SU-DHL-6 (cell line): ENCODE data around the gene ZNF680.

Experiments
- H2AFZ ChIP-seq: fragments of 200-600 bp; sonication (generic); 2 replicates; pipeline ENCODE4 v1.6.1; 2014; ENCODE audit warnings: low read depth, mild to moderate bottlenecking, moderate library complexity, mixed read lengths, antibody characterized with exemption, low read length; ENCODE audit not compliant: severe bottlenecking
- H3F3A ChIP-seq: fragments of 200-600 bp; shearing (Covaris generic); 2 replicates; pipeline ENCODE4 v1.6.0; 2016; ENCODE audit warnings: antibody characterized with exemption, mild to moderate bottlenecking; ENCODE audit not compliant: insufficient read depth
- H3K27ac ChIP-seq: fragments of 200-600 bp; sonication (generic); 2 replicates; pipeline ENCODE4 v1.5.1; 2016; ENCODE audit warnings: low read depth, mild to moderate bottlenecking, low read length, moderate library complexity, mixed read lengths
- H3K27me3 ChIP-seq: fragments of 200-600 bp; sonication (generic), shearing (Covaris generic); 2 replicates; pipeline ENCODE4 v1.6.0; 2014; ENCODE audit warnings: mild to moderate bottlenecking, low read length
- H3K36me3 ChIP-seq: fragments of 200-600 bp; sonication (generic); 2 replicates; pipeline ENCODE4 v1.6.1; 2014; ENCODE audit warnings: mild to moderate bottlenecking, low read length, mixed read lengths
- H3K4me2 ChIP-seq: fragments of 300-600, 200-600 bp; shearing (Covaris generic), sonication (generic); 2 replicates; pipeline ENCODE4 v1.6.0; 2014; ENCODE audit warnings: low read length, low read depth, mild to moderate bottlenecking; ENCODE audit not compliant: poor library complexity, severe bottlenecking
- H3K4me3 ChIP-seq: fragments of 200-600 bp; sonication (generic); 2 replicates; pipeline ENCODE4 v1.5.1; 2014; ENCODE audit warnings: antibody characterized with exemption, low read length, mild to moderate bottlenecking, mixed read lengths; ENCODE audit not compliant: insufficient read depth, poor library complexity, severe bottlenecking
- H3K79me2 ChIP-seq: fragments of 200-600 bp; sonication (generic); 2 replicates; pipeline ENCODE4 v1.6.1; 2014; ENCODE audit warnings: mild to moderate bottlenecking, low read length, moderate library complexity; ENCODE audit not compliant: insufficient read depth
- H3K9ac ChIP-seq: fragments of 200-600 bp; sonication (generic); 2 replicates; pipeline ENCODE4 v1.7.0; 2014; ENCODE audit warnings: mild to moderate bottlenecking, low read length
- H3K9me2 ChIP-seq: fragments of 200-600 bp; sonication (generic); replicated peaks from 2 replicates; pipeline ENCODE4 v1.6.1; 2014; ENCODE audit warnings: low read length; ENCODE audit not compliant: insufficient read depth
- H3K9me3 ChIP-seq: fragments of 200-600 bp; sonication (generic); 2 replicates; pipeline ENCODE4 v1.6.1; 2014; ENCODE audit warnings: low read length, mixed read lengths; ENCODE audit not compliant: insufficient read depth
- H4K20me1 ChIP-seq: fragments of 200-600 bp; sonication (generic); 2 replicates; pipeline ENCODE4 v1.6.1; 2014; ENCODE audit warnings: low read depth, mild to moderate bottlenecking, antibody characterized with exemption, low read length, moderate library complexity, mixed read lengths
- EZH2phosphoT487 ChIP-seq: fragments of 200-600 bp; sonication (generic), shearing (Covaris generic); conservative IDR thresholded peaks from 2 replicates; pipeline ENCODE4 v1.6.1; 2018; ENCODE audit warnings: mild to moderate bottlenecking, antibody characterized with exemption, low read length, moderate library complexity, mixed read lengths
- TF ChIP-seq, protein P1 (sequence below): fragments of 200-600 bp; sonication (generic); IDR thresholded peaks from one replicate; pipeline ENCODE4 v1.5.1; 2017; ENCODE audit warnings: antibody characterized with exemption, mild to moderate bottlenecking, low read length, moderate library complexity; ENCODE audit not compliant: insufficient read depth, poor library complexity, severe bottlenecking

Gene ZNF680

DNA sequence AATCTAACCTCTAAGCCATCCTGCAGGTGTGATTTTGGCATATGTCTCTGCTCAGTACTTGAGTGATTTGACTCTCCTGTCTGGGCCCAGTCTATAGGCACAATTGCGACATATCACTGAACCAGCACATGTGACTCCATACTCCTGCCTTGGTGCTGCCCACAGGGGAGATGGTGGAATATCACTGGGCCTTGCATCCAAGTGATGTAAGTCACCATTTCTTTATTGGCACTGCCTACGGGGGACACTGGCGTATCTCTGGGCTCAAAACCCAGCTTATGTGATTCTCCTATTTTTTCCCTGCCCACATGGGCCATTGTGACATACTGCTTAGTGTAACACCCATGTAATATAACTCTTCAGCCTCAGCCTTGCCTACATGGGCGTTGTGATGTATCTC is 48.1 kb upstream of the ZNF680 start:
- Histone ChIP-seq H3K9me2 (no peaks in the 10 kb centered on the region), H4K20me1 (no peaks in the 10 kb centered on the region), H3F3A (no peaks in the 10 kb centered on the region), H3K79me2 (no peaks in the 10 kb centered on the region), H3K36me3 (no peaks in the 10 kb centered on the region), H3K27ac (no peak overlapping the region), H2AFZ (no peak overlapping the region), H3K9me3 (no peaks in the 10 kb centered on the region), H3K9ac (no peak overlapping the region), H3K27me3 (no peaks in the 10 kb centered on the region), H3K4me2 (no peak overlapping the region), H3K4me3 (no peak overlapping the region)
- TF ChIP-seq, protein P1, sequence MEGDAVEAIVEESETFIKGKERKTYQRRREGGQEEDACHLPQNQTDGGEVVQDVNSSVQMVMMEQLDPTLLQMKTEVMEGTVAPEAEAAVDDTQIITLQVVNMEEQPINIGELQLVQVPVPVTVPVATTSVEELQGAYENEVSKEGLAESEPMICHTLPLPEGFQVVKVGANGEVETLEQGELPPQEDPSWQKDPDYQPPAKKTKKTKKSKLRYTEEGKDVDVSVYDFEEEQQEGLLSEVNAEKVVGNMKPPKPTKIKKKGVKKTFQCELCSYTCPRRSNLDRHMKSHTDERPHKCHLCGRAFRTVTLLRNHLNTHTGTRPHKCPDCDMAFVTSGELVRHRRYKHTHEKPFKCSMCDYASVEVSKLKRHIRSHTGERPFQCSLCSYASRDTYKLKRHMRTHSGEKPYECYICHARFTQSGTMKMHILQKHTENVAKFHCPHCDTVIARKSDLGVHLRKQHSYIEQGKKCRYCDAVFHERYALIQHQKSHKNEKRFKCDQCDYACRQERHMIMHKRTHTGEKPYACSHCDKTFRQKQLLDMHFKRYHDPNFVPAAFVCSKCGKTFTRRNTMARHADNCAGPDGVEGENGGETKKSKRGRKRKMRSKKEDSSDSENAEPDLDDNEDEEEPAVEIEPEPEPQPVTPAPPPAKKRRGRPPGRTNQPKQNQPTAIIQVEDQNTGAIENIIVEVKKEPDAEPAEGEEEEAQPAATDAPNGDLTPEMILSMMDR, result no peak
- TF ChIP-seq EZH2phosphoT487, result no peak

DNA sequence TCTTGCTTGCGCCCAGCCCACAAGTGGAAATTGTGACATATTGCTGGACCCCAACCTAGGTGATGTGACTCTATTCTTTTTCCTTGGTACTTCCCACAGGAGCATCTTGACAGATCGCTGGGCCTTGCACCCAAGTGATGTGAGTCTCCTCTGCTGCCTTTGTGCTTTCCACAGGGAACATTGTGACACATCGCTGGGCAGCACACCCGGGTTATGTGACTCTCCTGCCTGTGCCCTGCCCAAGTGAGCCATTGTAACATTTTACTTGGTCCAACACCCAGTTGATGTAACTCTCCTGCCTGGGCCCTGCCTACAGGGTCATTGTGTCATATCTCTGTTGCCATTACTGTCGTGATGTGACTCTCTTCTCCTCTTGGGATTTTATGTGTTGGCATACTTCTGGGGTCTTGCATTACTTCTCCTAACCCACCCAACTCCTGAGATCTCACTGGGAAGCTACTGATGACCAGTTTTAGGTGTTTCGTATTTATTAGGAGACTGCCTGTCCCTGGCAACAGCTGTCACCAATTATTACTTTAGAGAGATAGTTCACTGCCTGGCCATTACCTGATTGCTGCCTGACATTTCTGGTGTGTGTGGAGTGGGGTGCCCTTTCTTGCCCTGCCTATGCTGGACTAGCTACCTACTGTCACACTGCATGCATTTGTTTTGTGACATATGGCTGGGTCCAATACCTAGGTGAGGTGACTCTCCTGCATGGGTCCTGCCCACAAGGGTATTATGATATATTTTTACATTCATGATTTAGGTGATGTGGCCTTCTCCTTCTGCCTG is 45.4 kb upstream of the ZNF680 start:
- Histone ChIP-seq H3F3A (no peaks in the 10 kb centered on the region), H2AFZ (no peak overlapping the region), H3K4me3 (no peak overlapping the region), H3K9me2 (no peaks in the 10 kb centered on the region), H3K27me3 (no peaks in the 10 kb centered on the region), H3K79me2 (no peaks in the 10 kb centered on the region), H3K9ac (no peak overlapping the region), H3K9me3 (no peaks in the 10 kb centered on the region), H3K36me3 (no peaks in the 10 kb centered on the region), H4K20me1 (no peaks in the 10 kb centered on the region), H3K27ac (no peak overlapping the region), H3K4me2 (no peak overlapping the region)
- TF ChIP-seq EZH2phosphoT487, result no peak
- TF ChIP-seq, protein P1, result no peak

DNA sequence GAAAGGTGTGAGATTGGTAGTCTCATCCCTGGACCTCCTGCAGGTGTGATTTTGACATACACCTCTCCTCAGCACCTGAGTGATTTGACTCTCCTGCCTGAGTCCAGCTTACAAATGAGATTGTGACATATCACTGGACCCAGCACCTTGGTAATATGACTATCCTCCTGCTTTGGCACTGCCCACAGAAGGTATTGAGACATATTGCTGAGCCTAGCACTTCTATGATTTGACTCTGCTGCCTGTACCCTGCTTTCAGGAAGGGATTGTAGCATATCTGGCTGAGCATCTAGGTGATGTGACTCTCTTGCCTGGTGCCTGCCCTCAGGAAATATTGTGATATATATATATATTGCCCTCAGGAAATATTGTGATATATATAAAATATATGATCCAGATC is 43.5 kb upstream of the ZNF680 start:
- Histone ChIP-seq H3F3A (no peaks in the 10 kb centered on the region), H3K27me3 (no peaks in the 10 kb centered on the region), H3K4me2 (no peak overlapping the region), H3K79me2 (no peaks in the 10 kb centered on the region), H2AFZ (no peak overlapping the region), H3K27ac (no peak overlapping the region), H3K9ac (no peak overlapping the region), H3K9me3 (no peaks in the 10 kb centered on the region), H3K9me2 (no peaks in the 10 kb centered on the region), H3K36me3 (no peaks in the 10 kb centered on the region), H4K20me1 (no peaks in the 10 kb centered on the region), H3K4me3 (no peak overlapping the region)
- no peak for TF ChIP-seq EZH2phosphoT487

DNA sequence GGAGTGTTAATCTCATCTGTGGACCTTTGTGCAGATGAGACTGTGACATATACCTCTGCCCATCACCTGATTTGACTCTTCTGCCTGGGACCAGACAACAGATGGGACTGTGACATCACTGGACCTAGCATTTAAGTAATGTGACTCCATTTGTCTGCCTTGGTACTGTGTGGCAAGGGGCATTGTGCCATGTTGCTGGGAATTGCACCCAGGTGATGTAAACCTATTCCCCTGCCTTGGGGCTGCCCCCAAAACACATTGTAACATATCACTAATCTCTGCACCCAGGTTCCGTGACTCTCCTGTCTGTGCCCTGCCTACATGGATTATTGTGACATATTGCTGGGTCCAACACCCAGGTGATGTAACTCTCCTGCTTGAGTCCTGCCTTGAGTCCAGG is 40.4 kb upstream of the ZNF680 start:
- no peaks in the 10 kb centered on the region for H3K27me3 ChIP-seq
- no peaks in the 10 kb centered on the region for H3K36me3 ChIP-seq
- no peaks in the 10 kb centered on the region for H3F3A ChIP-seq
- H4K20me1 ChIP-seq, result no peaks in the 10 kb centered on the region
- H3K4me3 ChIP-seq, result no peak overlapping the region
- H3K9ac ChIP-seq, result no peak overlapping the region
- TF ChIP-seq EZH2phosphoT487, result no peak
- TF ChIP-seq, protein P1, result no peak
- H3K27ac ChIP-seq, result no peak overlapping the region
- no peaks in the 10 kb centered on the region for H3K79me2 ChIP-seq
- no peaks in the 10 kb centered on the region for H3K9me2 ChIP-seq
- no peak overlapping the region for H3K4me2 ChIP-seq
- no peak overlapping the region for H2AFZ ChIP-seq
- H3K9me3 ChIP-seq, result no peaks in the 10 kb centered on the region
